Measurements from ENCODE around the gene LCN2. TPM values are rescaled to one million over a fixed set of nuclear protein-coding genes. Genes with fewer than 3 reads are reported as not detected.

Gene LCN2
- total and polyA plus RNA-seq, 9 of the 15 experiments (the other 6 are each of a cell fraction or from before 2014, with no cell fraction given): 0.10 to 1.2 (median 0.44) TPM; not detected in 1

- TF ChIP-seq ARHGAP35 (IDR thresholded peaks at IDR 0.05; ENCODE audit: partially characterized antibody): no peak
- TF ChIP-seq ERF (CRISPR knock-in tag; IDR thresholded peaks at IDR 0.05): no peak
- TF ChIP-seq ZNF124 (CRISPR knock-in tag; IDR thresholded peaks at IDR 0.05): no peak
- no peak for TF ChIP-seq RBM34 (IDR thresholded peaks at IDR 0.05; ENCODE audit: borderline replicate concordance, insufficient read depth, low read length)
- no peak; the same call in 1 of the 2 replicates for TF ChIP-seq ETV5 (CRISPR knock-in tag; IDR thresholded peaks at IDR 0.05; ENCODE audit: low read depth)
- TF ChIP-seq ZNF766 (CRISPR knock-in tag; conservative IDR thresholded peaks at IDR 0.05): peak; percentile 27; the same call in 1 of the 2 replicates
- no peak for TF ChIP-seq DNMT1 (IDR thresholded peaks at IDR 0.05)
- TF ChIP-seq ELF4 (CRISPR knock-in tag; IDR thresholded peaks at IDR 0.05): peak; percentile 12; the same call in 1 of the 2 replicates
- peak; percentile 40 for TF ChIP-seq CHD4 (IDR thresholded peaks at IDR 0.05; ENCODE audit: insufficient read depth, insufficient replicate concordance, low read depth, low read length, poor library complexity, severe bottlenecking)
- TF ChIP-seq NFIC (IDR thresholded peaks at IDR 0.05): peak; percentile 87
- no peak; the same call in 1 of the 2 replicates for TF ChIP-seq STAT6 (CRISPR knock-in tag; IDR thresholded peaks at IDR 0.05)
- TF ChIP-seq NBN (IDR thresholded peaks at IDR 0.05; ENCODE audit: low read depth): 0 out of 2 replicates have a peak, but pooled peaks have one; percentile 55
- TF ChIP-seq MTA1 (IDR thresholded peaks at IDR 0.05; ENCODE audit: borderline replicate concordance): peak; percentile 49; the same call in 1 of the 2 replicates
- peak; percentile 66; the same call in 1 of the 2 replicates for TF ChIP-seq PTBP1 (IDR thresholded peaks at IDR 0.05; ENCODE audit: low read depth, low read length)
- no peak for TF ChIP-seq UBTF (IDR thresholded peaks at IDR 0.05; ENCODE audit: borderline replicate concordance in 1 of 2, low read depth in 2 of 2, low read length in 2 of 2)
- no peak for TF ChIP-seq WHSC1 (IDR thresholded peaks at IDR 0.05; ENCODE audit: low read length)
- peak; percentile 90 for TF ChIP-seq STAT5A (IDR thresholded peaks at IDR 0.05; ENCODE audit: borderline replicate concordance, low read length)
- TF ChIP-seq KLF6 (CRISPR knock-in tag; IDR thresholded peaks at IDR 0.05; ENCODE audit: borderline replicate concordance): 0 out of 2 replicates have a peak, but pooled peaks have one; percentile 20
- no peak for TF ChIP-seq NFYB (IDR thresholded peaks at IDR 0.05; ENCODE audit: extremely low read depth, insufficient read length)
- TF ChIP-seq TCF3 (CRISPR knock-in tag; IDR thresholded peaks at IDR 0.05): peak; percentile 99
- peak; percentile 66 for TF ChIP-seq SMAD1 (IDR thresholded peaks at IDR 0.05; ENCODE audit: low read depth, low read length, partially characterized antibody)
- TF ChIP-seq ETV6 (IDR thresholded peaks at IDR 0.05; ENCODE audit: borderline replicate concordance in 1 of 2, low read depth in 2 of 2, low read length in 1 of 2): no peak; a peak in 2 of 4 replicates
- TF ChIP-seq ETV6 (CRISPR knock-in tag; IDR thresholded peaks at IDR 0.05; ENCODE audit: borderline replicate concordance): no peak
- TF ChIP-seq LEF1 (IDR thresholded peaks at IDR 0.05): peak; percentile 84
Measured at GRCh38 chr9:128115187-128116103, 33.8 kb upstream of the LCN2 start (continued).
